OCI-LY7 (cell line): Measurements from ENCODE around the gene RAB21.

ENCODE experiments used
- EZH2phosphoT487 ChIP-seq: fragments of 200-600 bp; sonication (generic); IDR thresholded peaks from 2 replicates; pipeline ENCODE4 v1.6.1; 2018; ENCODE audit warnings: low read depth, borderline replicate concordance, mild to moderate bottlenecking, mixed run types, antibody characterized with exemption, low read length, moderate library complexity, mixed read lengths
- TF ChIP-seq, protein P1 (sequence below): fragments of 200-600 bp; sonication (generic); conservative IDR thresholded peaks from 2 replicates; pipeline ENCODE4 v1.5.1; 2014; ENCODE audit warnings: mild to moderate bottlenecking, antibody characterized with exemption, low read length, moderate library complexity, mixed read lengths

DNA sequence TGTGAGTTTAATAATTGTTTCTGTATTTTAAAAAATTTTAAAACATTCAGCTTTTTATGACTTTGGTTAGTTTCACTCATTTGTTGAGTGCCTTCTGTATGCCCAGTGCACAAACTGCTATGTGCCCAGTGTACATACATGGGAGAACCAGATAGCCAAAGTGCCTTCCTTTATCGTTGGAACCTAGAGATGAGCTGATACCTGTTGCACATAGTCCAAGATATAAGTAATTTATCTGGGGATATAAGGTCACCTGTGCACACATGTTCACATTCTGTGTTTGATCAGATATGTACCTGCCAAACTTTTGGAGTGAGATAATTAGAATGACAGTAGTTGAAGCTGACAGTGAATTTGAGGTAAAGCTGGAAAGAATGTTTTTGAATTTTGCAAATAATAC is 37.9 kb downstream of the RAB21 start:
- TF ChIP-seq, protein P1, sequence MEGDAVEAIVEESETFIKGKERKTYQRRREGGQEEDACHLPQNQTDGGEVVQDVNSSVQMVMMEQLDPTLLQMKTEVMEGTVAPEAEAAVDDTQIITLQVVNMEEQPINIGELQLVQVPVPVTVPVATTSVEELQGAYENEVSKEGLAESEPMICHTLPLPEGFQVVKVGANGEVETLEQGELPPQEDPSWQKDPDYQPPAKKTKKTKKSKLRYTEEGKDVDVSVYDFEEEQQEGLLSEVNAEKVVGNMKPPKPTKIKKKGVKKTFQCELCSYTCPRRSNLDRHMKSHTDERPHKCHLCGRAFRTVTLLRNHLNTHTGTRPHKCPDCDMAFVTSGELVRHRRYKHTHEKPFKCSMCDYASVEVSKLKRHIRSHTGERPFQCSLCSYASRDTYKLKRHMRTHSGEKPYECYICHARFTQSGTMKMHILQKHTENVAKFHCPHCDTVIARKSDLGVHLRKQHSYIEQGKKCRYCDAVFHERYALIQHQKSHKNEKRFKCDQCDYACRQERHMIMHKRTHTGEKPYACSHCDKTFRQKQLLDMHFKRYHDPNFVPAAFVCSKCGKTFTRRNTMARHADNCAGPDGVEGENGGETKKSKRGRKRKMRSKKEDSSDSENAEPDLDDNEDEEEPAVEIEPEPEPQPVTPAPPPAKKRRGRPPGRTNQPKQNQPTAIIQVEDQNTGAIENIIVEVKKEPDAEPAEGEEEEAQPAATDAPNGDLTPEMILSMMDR = no peak
- TF ChIP-seq EZH2phosphoT487 = no peak
